Thoracic aorta (tissue), 2 donors: ENCODE measurements around the gene BCR. TPM values are rescaled to one million over a fixed set of nuclear protein-coding genes. Genes with fewer than 3 reads are reported as not detected.

Source experiments
- ATAC-seq: fragments of 150-250 bp; one replicate; pipeline ENCODE4 v1.8.0; 2017; ENCODE audit warnings: low read depth; ENCODE audit not compliant: insufficient number of reproducible peaks, low FRiP score
- DNase-seq: peaks from one replicate; pipeline ENCODE4 v3.0.0-alpha.2; 2020; ENCODE audit warnings: low spot score
- H3K27ac ChIP-seq, 2 donors: fragments of 200-600 bp; sonication (generic); 1 replicate in 1 of 2; 2 replicates in 1 of 2; pipeline ENCODE4 v1.5.1; 2016; ENCODE audit warnings: mild to moderate bottlenecking in 2 of 2, moderate library complexity in 2 of 2
- H3K27me3 ChIP-seq: fragments of 200-600 bp; sonication (generic); replicated peaks from 2 replicates; pipeline ENCODE4 v1.6.0; 2016; ENCODE audit warnings: mild to moderate bottlenecking; ENCODE audit not compliant: insufficient read depth
- H3K36me3 ChIP-seq: fragments of 200-600 bp; sonication (generic); one replicate; pipeline ENCODE4 v1.5.1; 2016
- H3K4me1 ChIP-seq, 2 donors: fragments of 200-600 bp; sonication (generic); 1 replicate in 1 of 2; 2 replicates in 1 of 2; pipeline versions ENCODE4 v1.5.1 to v1.6.0; 2016; ENCODE audit warnings: low read depth in 2 of 2, mild to moderate bottlenecking in 1 of 2; ENCODE audit not compliant: control insufficient read depth in 1 of 2
- H3K4me3 ChIP-seq: fragments of 200-600 bp; sonication (generic); 2 replicates; pipeline ENCODE4 v1.5.1; 2016; ENCODE audit warnings: mild to moderate bottlenecking
- H3K9me3 ChIP-seq: fragments of 200-600 bp; sonication (generic); 2 replicates; pipeline ENCODE4 v1.5.1; 2016
- total RNA-seq, 2 donors: library from RNA; depleted of rRNA; stranded (reverse); fragments of >200 nt; gene quantifications; one replicate each; pipeline versions ENCODE4 v1.1.0 to v1.2.3, GENCODE V29; 2016
- TF ChIP-seq, protein P1 (sequence below): fragments of 200-600 bp; sonication (generic); IDR thresholded peaks from one replicate; pipeline ENCODE4 v1.5.1; 2019; ENCODE audit warnings: antibody characterized with exemption

Gene BCR
- total RNA-seq, 2 donors from 2014 or later: 73.2 to 232 TPM

DNA sequence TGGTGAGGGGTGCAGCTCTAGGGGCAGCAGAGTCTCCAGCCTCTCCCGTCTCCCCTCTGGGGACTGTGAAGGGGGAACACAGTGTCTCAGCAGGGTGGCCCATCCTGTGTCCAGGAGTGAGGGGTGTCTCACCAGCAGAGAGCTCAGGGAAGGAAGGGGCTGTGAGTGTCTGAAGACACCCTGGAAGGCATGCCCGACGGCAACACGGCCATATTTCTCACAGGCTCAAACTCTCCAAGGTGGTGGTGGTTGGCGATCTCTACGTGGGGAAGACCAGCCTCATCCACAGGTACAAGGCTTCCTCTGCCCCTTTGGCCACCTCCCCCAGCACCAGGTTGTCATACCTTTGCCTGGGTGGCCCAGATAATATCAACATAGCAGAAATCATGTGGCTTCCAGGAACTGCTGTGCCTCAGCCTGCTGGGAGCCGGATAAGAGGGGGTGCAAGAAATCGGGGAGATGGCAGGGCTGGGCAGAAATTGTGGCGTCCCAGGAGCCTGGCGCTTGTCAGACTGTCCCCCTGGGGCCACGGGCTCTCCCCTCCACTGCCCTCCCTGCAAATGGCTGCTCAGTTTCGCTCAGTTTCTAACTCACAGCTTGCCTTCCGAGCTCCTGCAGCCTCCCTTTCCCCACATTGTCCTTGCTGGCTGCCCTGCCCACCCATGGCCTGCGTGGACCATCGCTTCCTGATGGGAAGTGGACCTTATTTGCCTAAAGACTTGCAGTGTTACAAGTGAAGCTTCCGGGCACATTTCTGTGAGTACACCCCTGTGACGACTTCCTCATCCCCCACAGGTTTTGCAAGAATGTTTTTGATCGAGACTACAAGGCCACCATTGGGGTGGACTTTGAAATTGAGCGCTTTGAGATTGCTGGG lies 27.8 kb upstream of the BCR start:
- H3K9me3 ChIP-seq: no peaks in the 10 kb centered on the region
- H3K4me3 ChIP-seq: no peak overlapping the region
- DNase-seq: no peak
- no peaks in the 10 kb centered on the region for H3K27me3 ChIP-seq
- ATAC-seq: peak; percentile 13
- H3K27ac ChIP-seq: no peak overlapping the region
- TF ChIP-seq, protein P1, sequence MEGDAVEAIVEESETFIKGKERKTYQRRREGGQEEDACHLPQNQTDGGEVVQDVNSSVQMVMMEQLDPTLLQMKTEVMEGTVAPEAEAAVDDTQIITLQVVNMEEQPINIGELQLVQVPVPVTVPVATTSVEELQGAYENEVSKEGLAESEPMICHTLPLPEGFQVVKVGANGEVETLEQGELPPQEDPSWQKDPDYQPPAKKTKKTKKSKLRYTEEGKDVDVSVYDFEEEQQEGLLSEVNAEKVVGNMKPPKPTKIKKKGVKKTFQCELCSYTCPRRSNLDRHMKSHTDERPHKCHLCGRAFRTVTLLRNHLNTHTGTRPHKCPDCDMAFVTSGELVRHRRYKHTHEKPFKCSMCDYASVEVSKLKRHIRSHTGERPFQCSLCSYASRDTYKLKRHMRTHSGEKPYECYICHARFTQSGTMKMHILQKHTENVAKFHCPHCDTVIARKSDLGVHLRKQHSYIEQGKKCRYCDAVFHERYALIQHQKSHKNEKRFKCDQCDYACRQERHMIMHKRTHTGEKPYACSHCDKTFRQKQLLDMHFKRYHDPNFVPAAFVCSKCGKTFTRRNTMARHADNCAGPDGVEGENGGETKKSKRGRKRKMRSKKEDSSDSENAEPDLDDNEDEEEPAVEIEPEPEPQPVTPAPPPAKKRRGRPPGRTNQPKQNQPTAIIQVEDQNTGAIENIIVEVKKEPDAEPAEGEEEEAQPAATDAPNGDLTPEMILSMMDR: no peak
- no peaks in the 10 kb centered on the region for H3K36me3 ChIP-seq
- peaks cover 0 to 10% of the 10 kb centered on the region in 2 donors for H3K4me1 ChIP-seq

DNA sequence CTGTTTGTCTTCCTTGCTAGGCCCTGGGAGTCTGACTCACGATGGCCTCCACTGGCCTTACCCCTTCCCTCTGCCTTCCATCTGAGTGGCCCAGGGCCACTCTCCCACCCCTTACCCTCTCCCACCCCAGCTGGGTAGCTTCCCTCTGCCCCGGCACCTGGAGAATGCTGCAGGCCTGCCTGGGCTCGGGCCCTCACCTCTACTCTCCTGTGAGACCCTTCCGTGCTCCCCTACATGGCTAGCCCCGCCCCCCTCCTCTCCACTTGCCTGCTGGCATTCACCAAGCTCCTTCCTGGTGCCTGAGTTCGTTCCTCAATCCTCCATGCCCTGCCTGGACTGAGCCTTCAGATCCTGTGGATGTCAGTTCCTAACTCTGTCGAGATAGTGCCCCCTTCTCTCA lies 26.3 kb upstream of the BCR start:
- DNase-seq (no peak), ATAC-seq (no peak)
- no peaks in the 10 kb centered on the region for H3K27me3 ChIP-seq
- TF ChIP-seq, protein P1: no peak
- no peak overlapping the region for H3K27ac ChIP-seq
- no peaks in the 10 kb centered on the region for H3K9me3 ChIP-seq
- no peaks in the 10 kb centered on the region for H3K36me3 ChIP-seq
- no peak overlapping the region for H3K4me3 ChIP-seq
- H3K4me1 ChIP-seq: no peaks in the 10 kb centered on the region

DNA sequence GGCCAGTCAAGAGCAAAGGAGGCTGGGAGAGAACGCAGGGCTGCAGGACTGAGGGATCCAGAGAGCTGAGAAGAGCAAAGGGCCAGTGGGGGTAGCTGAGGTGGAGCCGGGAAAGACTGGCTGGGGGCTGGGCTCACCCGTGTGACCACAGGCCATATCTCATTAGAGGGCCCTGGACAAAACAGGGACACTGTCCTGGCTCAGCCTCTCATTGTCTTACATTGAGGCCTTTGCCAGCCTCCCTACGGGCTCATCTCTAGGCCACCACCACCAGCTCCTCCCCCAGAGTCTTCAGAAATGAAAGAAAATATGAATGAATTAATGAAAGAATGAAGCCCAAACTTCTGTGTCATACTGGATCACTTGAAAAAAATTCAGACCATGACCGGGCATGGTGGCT lies 25.8 kb upstream of the BCR start:
- TF ChIP-seq, protein P1: no peak
- Histone ChIP-seq H3K4me3 (no peak overlapping the region), H3K4me1 (no peaks in the 10 kb centered on the region), H3K36me3 (no peaks in the 10 kb centered on the region), H3K9me3 (no peaks in the 10 kb centered on the region), H3K27me3 (no peaks in the 10 kb centered on the region), H3K27ac (no peak overlapping the region)
- ATAC-seq (no peak), DNase-seq (no peak)

DNA sequence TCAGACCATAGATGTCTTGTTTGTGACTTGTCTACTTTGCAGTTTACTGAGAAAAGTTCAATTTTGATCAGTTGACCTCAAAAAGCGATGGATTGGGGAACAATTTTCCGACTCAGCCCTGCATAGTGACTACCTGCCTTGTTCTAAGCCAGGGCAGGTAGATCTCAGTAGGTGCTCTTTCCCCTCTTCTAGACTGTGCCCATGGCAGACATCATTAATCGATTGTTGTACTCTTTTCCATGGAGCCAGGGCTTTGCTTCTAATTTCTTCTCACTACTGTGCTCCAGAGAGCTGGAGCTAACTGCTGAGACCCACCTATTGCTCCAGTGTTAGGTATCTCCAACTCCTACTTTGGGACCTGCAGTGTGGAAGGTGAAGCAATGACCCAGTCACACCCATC lies 25.2 kb upstream of the BCR start:
- DNase-seq (no peak), ATAC-seq (no peak)
- no peaks in the 10 kb centered on the region for H3K27me3 ChIP-seq
- no peak overlapping the region for H3K4me3 ChIP-seq
- H3K36me3 ChIP-seq: no peaks in the 10 kb centered on the region
- no peak overlapping the region for H3K27ac ChIP-seq
- H3K4me1 ChIP-seq: no peaks in the 10 kb centered on the region
- H3K9me3 ChIP-seq: no peaks in the 10 kb centered on the region
- TF ChIP-seq, protein P1: no peak

DNA sequence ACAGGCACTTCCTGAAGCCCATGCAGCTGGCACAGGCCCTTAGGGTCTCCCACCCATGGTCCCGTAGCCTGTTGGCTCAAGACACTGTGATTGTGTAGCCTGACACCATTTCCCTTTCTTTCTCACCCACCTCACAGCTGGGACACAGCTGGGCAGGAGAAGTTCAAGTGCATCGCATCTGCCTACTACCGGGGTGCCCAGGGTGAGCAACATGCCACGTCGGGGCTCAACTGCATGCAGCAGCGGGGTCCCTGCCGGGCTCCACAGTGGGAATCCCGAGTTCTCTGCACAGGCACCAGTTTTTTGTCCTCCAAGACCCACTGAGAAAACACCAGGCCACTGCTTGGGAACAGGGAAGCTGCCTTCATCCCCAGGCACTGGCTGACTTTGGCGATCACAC lies 24.5 kb upstream of the BCR start:
- Histone ChIP-seq H3K9me3 (no peaks in the 10 kb centered on the region), H3K27me3 (no peaks in the 10 kb centered on the region), H3K27ac (no peak overlapping the region), H3K4me1 (no peaks in the 10 kb centered on the region), H3K36me3 (no peaks in the 10 kb centered on the region), H3K4me3 (no peak overlapping the region)
- DNase-seq (no peak), ATAC-seq (no peak)
- TF ChIP-seq, protein P1: no peak
